ENCODE measurements around the gene C1orf35.

C1orf35 gene

GRCh38 chr1:228109073-228109961, 6.2 kb upstream of the C1orf35 start, which contains the start of gene MRPL55:
Gene MRPL55, minus strand, starts transcription at chr1:228109299. Its CDS starts 1,039 bp downstream, at chr1:228108260.
- peak; percentile 78 for DNase-seq

GRCh38 chr1:228108742-228109072, 5.6 kb upstream of the C1orf35 start:
- DNase-seq = no peak

GRCh38 chr1:228108055-228108690, 5.0 kb upstream of the C1orf35 start:
- DNase-seq = no peak

- DNase-seq = no peak
These were observed 4.5 kb upstream of the C1orf35 start for GRCh38 chr1:228107636-228108035.

- no peak for DNase-seq
These were observed 3.6 kb upstream of the C1orf35 start for GRCh38 chr1:228106800-228107054.

- no peak for DNase-seq
These were observed 3.1 kb upstream of the C1orf35 start for GRCh38 chr1:228105996-228106799.

GRCh38 chr1:228105270-228105995, 2.3 kb upstream of the C1orf35 start:
- no peak for DNase-seq

GRCh38 chr1:228104526-228105269, 1.6 kb upstream of the C1orf35 start:
- DNase-seq = no peak

GRCh38 chr1:228101994-228102790, 933 bp downstream of the C1orf35 start:
- DNase-seq = no peak

GRCh38 chr1:228101614-228101993, 1.5 kb downstream of the C1orf35 start:
- no peak for DNase-seq

GRCh38 chr1:228100822-228101613, 2.1 kb downstream of the C1orf35 start:
- DNase-seq = no peak

- DNase-seq = no peak
These were observed 3.8 kb downstream of the C1orf35 start for GRCh38 chr1:228099331-228099732.

- no peak for DNase-seq
These were observed 4.7 kb downstream of the C1orf35 start for GRCh38 chr1:228098323-228098931.

- no peak for DNase-seq
These were observed 5.6 kb downstream of the C1orf35 start for GRCh38 chr1:228097333-228098081.

- DNase-seq = no peak
These were observed 6.5 kb downstream of the C1orf35 start for GRCh38 chr1:228096416-228097332.

GRCh38 chr1:228095938-228096337, 7.2 kb downstream of the C1orf35 start:
- DNase-seq = no peak

GRCh38 chr1:228095161-228095560, 8.0 kb downstream of the C1orf35 start:
- DNase-seq = no peak

- no peak for DNase-seq
These were observed 8.6 kb downstream of the C1orf35 start for GRCh38 chr1:228094432-228095016.

Data from NCI-H1417 treated with DMSO at 0.1 percent for 48 hours (cell line).